NCI-H748 (cell line): ENCODE measurements around the gene TRIM68.

Source experiments
- DNase-seq: peaks from one replicate; lab custom pipeline; 2025; ENCODE audit not compliant: unreplicated experiment; lab: John Stamatoyannopoulos, UW

TRIM68 gene, protein sequence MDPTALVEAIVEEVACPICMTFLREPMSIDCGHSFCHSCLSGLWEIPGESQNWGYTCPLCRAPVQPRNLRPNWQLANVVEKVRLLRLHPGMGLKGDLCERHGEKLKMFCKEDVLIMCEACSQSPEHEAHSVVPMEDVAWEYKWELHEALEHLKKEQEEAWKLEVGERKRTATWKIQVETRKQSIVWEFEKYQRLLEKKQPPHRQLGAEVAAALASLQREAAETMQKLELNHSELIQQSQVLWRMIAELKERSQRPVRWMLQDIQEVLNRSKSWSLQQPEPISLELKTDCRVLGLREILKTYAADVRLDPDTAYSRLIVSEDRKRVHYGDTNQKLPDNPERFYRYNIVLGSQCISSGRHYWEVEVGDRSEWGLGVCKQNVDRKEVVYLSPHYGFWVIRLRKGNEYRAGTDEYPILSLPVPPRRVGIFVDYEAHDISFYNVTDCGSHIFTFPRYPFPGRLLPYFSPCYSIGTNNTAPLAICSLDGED

DNA sequence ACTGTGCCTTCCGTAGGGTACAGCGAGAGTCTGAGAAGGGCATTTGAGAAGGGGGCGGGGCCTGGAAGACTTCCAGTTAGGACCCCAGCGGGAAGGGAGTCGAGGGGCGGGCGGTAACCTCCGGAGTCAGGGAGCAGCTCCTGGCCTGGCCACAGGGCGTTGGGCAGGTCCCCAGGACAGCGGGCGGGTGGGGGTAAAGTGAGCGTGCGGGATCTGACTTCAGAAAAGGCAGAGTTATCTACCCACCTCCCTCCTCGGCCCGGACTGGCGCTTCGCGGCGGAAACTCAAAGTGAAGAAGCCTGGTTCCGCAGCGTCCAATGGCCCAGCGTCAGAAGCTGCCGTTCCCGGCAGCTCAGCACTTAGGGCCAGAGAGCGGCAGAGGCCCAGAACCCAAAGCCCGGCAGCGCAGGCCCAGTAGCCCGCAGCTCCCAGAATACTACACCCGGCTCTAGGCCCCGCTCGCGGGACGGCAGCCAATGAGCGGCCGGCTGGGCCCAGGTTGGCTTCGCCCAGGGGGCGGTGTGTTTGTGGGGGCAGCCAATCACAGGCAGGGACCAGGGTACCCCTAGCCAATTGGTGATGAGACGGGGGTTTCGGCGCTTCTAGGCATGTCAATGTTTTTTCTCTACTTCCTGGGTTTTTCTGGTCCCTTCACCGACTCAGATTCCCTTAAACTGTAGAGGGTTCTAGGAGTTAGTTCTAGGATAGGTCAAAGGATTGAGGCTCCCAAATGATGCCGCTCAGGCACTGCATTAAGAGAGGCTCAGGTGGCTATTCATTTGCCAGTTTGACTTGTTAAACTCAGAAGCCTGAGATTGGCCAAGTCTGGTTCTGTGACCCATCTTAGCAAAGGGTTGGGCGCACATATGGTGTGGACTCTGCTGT is at the start of gene TRIM68:
TRIM68 (minus strand) TSS at position 451 of the 886 bp plus-strand sequence. CDS start 2,727 bp downstream, outside the sequence.
- peak; percentile 98 for DNase-seq

DNA sequence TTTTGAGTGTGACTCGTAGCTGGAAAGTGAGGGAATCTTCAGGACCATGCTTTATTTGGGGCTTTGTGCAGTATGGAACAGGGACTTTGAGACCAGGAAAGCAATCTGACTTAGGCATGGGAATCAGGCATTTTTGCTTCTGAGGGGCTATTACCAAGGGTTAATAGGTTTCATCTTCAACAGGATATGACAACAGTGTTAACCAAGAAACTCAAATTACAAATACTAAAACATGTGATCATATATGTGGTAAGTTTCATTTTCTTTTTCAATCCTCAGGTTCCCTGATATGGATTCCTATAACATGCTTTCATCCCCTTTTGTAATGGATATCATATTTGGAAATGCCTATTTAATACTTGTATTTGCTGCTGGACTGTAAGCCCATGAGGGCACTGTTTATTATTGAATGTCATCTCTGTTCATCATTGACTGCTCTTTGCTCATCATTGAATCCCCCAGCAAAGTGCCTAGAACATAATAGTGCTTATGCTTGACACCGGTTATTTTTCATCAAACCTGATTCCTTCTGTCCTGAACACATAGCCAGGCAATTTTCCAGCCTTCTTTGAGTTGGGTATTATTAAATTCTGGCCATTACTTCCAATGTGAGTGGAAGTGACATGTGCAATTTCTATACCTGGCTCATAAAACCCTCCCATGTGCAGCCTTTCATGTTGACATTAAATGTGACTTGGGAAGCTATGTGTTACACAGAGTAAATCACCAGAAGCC is 46.8 kb upstream of the TRIM68 start:
- no peak for DNase-seq

DNA sequence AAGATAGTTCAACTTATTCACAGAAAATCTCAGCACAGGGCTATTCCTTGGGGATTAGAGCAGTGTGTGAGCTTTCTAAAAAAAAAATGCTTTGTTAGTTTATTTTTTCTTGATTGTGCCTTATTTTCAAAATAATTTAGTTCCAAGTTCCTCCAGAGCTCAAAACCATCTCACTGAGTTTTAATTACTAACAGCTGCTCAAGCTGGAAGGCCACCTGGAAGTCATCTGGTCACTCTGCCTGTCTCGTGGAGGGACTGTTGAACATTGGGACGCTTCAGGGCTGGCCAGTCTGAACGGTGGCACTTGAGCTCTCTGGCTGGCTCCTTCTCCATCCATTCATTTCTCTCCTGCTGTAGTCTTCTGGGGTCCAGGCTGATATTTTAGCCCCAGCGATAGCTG is 39.7 kb upstream of the TRIM68 start:
- peak; percentile 25 for DNase-seq

DNA sequence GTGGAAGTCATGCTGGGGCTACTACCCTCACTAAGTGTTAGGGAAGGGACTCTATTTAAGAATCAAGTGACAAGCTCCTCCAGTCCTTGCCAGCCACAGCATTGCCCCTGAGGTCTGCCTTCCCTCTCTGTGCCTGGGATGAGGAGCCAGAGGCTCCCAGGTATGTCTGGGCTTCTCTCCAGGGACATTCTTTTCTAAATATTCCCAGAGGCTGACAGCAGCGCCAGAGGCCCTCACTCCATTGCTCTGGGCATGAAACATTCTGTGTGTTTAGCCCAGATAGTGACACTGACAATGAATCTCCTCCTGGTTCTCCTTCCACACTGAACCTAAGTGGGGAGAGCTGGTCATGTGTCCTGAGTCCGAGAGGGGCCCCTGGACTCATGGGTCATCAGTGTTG is 37.9 kb upstream of the TRIM68 start:
- peak; percentile 17 for DNase-seq

DNA sequence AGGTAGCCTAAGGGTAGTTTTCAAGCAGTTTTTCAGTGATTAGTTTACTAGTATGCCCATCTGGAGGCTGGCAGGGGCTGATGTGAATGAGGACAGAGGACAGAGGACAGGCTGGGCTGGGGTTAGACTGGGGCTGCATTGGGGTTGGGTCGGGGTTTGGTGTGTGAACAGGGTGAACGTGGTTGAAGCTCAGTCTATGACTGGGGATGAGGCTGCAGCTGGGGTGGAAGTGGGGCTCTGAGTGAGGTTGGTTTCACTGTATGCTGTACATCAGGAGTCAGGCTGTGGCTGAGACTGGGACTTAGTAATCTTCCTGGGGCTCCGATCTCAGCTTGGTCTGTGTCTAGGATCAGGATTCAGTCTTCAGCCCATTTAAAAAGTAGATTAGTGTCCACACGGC is 36.2 kb upstream of the TRIM68 start:
- DNase-seq: peak; percentile 49

DNA sequence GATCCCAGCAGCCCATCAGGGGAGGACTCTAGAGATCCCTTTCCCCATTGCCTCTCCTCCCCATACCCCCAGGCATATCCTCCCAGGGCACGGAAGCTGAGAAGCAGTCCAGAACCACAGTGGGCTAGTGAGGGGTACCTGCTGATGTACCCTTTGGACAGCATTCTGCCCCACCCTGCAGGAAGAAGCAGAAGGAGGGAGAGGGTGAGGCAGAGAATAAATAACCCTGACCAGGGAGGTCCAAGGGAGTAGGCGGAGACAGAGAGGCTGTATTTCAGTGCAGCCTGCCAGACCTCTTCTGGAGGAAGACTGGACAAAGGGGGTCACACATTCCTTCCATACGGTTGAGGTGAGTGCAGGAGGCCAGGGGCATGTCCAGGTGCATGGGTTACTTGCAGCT is 35.7 kb upstream of the TRIM68 start, which contains the start of gene OR51E1:
OR51E1 (plus strand) TSS at position 301 of the 400 bp plus-strand sequence. CDS start 8,545 bp downstream, outside the sequence.
- DNase-seq: peak; percentile 50

DNA sequence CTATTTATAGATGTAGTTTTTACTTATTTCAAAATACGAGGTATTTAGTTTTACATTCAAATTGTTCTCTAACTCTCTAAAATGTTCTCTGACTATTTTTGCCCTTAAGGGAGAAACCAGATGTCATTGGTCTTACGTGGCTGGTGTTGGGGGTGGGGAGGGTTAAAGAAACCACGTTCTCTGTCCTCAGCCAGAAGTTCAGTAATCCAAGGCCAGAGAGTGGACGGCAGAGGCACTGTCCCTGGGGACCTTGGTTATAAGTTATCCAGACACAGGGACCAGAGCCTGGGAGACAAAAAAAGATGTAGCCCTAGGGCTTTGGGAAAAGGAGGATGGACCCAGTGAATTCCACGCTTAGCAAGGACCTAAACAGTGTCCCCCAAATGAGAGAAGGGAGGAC is 35.0 kb upstream of the TRIM68 start:
- no peak for DNase-seq

DNA sequence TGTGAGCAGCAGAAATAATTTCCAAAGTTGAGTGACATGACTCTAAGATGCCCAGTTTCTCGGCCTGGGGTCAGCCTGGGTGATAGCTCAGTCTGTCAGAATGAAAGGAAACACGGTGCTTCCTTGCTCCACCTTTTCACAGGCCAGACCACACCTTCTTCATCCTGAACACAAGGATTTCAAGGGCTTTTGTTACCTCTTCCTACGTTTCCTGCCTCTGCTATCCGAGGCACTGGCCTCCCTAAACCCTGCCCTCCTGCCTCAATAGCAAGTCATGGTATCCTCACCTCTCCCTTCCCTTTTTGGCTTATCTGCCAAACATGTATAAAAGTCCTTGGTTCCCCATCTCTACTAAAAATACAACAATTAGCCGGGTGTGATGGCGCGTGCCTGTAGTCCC is 34.0 kb upstream of the TRIM68 start:
- DNase-seq: no peak

DNA sequence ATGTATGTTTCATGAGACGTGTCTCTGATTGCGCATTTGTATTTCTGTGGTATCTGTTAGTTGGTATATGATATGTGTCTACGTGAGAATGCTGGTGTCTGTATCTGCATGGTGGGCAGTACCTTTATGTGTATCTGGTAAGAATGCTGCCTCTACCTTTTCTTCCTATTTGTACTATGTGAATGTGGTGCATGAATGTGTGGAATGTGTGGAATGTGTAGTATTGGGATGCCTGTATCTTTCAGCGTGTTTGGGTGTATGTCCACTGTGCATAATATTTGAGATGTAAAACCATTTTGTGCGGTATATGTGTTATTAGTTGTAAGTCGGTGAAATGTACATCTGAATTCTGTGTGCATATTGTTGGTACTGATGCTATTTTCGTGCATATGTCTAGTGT is 33.5 kb upstream of the TRIM68 start:
- no peak for DNase-seq

DNA sequence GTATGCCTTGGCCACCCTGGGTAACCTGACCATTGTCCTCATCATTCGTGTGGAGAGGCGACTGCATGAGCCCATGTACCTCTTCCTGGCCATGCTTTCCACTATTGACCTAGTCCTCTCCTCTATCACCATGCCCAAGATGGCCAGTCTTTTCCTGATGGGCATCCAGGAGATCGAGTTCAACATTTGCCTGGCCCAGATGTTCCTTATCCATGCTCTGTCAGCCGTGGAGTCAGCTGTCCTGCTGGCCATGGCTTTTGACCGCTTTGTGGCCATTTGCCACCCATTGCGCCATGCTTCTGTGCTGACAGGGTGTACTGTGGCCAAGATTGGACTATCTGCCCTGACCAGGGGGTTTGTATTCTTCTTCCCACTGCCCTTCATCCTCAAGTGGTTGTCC is 31.9 kb upstream of the TRIM68 start:
- DNase-seq: no peak

DNA sequence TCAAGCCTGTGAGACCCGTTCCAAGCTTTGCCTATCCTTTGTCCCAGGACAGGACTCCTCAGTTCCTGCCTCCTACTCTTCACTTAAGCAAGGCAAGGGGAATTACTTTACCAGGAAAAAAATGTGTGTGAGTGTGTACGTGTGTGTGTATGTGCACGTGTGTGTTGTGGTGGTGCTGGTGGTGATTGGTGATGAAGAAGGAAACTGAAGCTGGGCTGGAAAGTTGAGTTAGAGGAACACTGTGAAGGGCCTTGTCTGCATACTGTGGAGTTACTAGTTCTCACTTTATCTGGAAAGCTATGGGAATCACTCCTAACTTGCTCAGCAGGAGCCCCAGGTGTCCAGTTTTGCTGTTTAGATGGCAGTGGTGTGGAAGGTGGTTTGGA is 29.6 kb upstream of the TRIM68 start:
- no peak for DNase-seq

DNA sequence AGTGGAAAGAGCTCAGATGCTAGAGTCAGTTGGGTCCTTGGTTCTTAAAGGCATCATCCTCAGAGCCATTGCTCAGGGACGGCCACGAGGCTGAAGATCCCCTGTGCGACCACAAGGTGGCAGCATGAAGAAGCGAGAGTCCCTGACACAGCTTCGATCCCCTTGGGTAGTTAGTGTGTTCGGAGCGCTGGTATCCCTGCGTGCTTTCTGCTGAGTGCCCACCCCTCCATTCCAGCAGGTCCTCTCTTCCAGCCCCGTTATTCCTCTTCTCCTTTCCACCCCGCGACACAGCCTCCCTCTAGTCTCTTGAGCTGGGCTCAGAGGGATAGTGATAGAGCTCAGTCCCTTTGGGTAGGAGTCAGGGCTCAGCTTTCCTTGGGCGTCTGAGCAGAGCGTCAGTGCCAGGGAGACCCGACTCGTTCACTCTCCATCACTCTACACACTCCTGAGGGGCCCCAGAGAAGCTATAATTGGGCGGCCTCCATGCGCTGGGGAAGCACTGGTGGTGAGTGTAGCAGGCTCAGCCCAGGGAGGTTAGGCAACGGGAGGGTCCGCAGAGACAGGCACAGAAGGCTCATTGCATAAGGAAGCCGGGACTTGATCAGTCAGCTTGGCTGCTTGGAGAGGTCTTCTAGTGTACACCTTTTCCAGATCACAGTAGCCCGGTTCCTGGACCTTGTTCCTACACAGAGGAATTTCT is 29.1 kb upstream of the TRIM68 start, which contains the start of gene OR51D1:
OR51D1 (plus strand) TSS at position 516 of the 700 bp plus-strand sequence. CDS start 2,314 bp downstream, outside the sequence.
- peak; percentile 90 for DNase-seq

DNA sequence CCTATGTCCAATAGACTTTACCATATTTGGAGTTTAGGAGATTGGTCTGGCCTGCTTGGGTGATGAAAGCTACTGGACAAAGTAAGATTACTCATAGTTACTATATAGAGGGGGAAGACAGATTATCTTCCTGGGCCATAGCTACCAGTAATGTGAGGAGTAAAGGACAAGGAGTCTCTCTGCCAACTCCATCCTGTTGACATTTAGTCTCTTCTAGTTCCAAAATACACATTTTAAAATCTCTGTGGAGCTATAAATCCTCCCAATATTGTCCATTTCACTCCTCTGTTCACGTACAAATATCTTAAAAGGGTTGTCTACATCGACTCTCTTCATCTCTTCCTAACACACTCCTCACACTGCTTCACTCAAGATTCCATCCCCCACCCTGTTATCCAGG is 28.1 kb upstream of the TRIM68 start:
- DNase-seq: no peak

DNA sequence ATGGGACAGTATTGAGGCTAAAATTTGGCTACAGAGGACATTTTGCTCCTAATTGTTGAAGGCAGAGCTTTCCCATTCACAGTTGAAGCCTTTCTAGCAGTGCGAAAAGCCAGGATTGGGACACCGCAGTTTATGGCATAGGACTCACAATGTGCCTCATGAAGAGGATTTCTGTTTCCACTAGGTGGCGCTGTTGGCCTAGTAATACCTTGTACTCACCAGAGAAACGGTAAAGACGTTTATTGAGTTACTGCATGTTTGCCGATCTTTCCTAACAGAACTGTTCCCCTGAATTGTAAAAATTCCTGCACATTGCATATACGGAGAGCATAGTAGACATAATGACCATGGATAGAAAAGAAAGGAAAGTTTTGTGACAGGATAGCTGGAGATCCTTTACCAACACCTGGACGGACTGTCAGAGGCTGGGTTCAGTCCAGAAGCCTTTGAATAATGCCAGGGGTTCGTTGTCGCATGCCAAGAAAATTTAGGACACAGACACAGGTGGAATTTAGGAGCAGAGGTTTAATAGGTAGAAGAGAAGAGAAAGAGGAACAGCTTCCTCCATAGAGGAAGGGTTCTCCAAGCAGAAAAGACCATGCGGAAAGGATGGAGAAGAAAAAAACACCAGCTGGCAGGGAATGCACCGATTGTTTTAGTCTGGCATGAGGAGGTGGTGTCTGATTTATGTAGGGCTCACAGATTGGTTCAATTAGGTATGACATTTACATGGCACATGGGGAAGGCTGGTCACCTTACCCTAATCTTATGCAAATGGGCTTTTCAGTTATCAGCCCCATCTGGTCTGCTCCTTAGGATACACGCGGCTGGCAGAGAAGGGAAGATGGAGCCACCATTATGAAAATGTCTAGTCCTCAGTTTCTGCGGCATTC is 18.4 kb upstream of the TRIM68 start:
- peak; percentile 91 for DNase-seq

DNA sequence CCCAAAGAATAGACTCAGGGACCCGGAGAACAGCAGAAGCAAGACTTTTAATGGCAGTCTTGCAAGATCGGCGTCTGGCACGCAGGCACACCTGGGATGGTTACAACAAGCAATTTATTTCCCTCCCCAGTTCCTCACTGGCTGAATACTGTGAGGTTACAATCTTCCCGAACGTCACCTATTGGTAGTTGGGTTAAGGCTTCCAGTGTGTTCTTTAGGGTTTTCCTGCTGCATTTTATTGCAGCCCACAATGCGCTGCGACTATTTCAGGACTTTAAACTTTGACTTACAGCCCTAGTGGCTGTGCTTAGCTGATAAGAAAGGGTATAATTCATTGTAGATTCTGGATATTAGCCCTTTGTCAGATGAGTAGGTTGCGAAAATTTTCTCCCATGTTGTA is 11.5 kb upstream of the TRIM68 start:
- DNase-seq: no peak

DNA sequence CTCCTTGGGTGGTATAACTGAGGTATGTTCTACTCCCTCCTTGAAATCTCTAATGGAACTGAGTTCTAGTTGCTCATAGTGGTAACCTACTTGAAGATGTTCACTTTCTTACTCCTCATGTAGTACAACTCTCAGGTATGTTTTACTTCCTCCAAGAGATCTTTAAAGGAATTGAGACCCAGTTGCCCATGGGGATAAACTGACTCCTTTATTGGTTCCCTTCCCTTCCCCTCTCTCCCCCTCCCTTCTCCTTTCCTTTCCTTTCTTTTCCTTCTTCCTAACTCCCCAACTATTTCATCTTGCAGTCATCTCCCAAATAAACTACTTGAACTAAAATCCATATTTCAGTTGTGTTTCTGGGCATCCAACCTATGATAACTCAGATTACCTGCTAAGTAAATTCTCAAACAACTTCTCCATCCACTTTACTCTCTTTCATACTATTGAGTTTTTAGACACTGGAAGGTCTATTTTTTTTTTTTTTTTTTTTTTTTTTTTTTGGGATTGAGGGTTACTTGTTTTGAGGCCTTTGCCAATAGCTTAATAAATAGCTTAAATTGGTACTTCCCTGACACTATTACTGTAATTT is 7.9 kb upstream of the TRIM68 start:
- no peak for DNase-seq

DNA sequence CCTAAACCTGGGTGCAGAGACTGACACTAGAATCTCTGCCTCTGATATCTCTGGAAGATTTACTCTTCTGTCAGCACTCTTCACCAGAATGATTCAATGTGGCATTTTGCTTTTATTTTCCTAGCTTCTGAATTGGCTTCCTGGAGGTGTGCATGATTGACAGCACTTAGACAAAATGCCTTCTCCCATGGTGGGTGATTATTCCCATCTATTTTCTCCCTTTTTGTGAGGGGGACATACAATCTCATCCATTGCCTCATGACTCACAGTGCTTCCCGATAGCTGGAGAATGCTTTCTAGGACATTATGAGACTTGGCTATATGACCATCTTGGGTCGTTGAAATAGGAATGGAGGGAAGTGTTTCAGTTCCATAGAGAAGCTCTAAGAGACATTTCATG is 4.0 kb upstream of the TRIM68 start:
- no peak for DNase-seq

DNA sequence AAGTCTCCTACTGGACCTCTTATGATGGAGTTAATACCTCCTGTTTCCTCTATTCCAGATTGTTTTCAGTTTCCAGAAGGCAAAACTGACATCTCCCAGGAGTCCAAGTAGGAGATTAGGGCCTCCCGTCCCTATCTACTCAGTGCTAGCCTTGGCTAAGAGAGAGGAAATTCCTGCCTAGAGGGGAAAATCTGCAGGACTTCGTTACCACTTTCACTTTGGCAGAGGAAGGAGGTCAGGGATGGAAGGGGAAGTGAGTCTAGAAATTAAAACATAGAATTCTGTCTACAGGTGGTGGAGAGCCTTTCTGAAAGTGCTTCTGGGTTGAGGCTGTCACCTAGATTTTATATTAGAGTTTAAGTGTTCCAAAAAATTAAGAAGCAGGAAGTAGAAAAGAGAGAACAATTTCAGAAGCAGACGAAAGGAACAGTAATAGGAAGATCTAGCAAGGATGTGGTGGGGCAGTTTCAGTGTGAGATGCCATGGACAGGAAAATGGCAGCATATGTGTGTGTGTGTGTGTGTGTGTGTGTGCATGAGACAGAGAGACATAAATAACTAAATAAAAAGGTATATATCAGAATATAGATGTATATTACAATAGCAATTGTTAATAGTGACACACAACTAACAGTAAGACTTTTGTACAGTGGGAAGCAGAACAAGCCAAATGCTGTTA is 2.4 kb upstream of the TRIM68 start:
- no peak for DNase-seq
